GM18858 (cell line): ENCODE data around the gene CWC22.
"Not testable (repeated sequence)": the region's sequence is repeated elsewhere in the genome, so short reads cannot be mapped to it uniquely, and the experiment has no call there.

Source experiments
- ATAC-seq: cut with Tn5 transposase; IDR thresholded peaks from one replicate; pipeline ENCODE4 v1.9.1; 2021; ENCODE audit not compliant: unreplicated experiment

CWC22 gene

DNA sequence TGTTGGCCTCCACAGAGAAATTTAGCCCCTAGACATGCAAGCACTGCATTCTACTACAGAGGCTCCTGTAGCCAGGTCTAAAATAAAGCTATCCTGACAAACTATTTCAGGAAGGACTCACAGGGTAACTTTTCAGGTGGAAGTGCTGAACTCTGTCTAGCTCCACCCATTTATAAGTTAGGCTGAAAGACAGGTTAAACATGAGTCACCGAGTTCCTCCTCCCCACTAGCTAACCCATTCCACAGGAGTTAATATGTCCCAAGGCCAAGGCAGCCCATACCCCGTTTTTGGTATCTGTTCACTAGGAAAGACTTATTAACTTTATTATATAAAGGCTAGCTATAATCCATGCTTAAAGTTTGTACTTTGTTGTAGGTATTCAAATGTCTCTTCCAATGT lies 3.5 kb downstream of the CWC22 start:
- ATAC-seq: no peak

DNA sequence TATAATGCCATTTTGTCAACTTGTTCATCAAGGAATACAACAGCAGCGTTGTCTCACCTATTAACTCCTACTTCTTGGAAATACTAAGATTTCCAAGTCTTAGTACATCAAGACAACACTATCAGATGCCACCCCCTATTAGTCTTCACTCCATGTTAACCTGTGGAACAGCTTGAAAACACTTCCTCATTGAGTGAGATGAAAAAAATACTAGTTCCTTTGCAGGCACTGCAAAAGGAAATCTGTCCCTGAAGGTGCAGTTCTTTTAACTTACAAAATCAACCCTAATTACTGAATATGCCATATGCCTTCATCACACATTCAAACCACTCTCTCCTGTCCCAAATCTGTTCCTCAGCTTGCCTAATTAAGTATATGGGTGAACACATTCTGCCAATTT lies 4.0 kb downstream of the CWC22 start:
- no peak for ATAC-seq

GRCh38 chr2:180002198-180002770 lies 4.8 kb downstream of the CWC22 start:
- no peak for ATAC-seq

GRCh38 chr2:180001726-180002125 lies 5.4 kb downstream of the CWC22 start:
- ATAC-seq: no peak

GRCh38 chr2:180000434-180000833 lies 6.7 kb downstream of the CWC22 start:
- no peak for ATAC-seq

DNA sequence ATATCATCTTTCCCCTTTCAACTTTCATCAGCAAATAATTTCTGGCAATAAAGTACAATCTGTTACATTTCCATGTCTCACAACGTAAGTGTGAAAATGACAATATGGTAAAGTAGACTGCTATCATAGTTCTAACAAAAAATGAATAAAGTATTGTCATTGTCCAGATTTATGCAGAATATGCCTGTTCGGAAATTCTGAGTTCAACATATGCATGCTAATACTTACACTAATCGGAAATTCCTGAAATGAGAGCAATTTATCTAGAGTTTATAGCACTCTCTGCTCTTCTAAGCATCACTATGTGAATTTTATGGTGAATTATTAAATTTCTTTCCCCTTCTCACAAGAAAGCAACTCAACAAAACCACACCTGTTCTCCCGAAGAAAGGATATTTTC lies 8.1 kb downstream of the CWC22 start:
- no peak for ATAC-seq

GRCh38 chr2:179995741-179996515 lies 11.2 kb downstream of the CWC22 start:
- peak; percentile 41 for ATAC-seq

DNA sequence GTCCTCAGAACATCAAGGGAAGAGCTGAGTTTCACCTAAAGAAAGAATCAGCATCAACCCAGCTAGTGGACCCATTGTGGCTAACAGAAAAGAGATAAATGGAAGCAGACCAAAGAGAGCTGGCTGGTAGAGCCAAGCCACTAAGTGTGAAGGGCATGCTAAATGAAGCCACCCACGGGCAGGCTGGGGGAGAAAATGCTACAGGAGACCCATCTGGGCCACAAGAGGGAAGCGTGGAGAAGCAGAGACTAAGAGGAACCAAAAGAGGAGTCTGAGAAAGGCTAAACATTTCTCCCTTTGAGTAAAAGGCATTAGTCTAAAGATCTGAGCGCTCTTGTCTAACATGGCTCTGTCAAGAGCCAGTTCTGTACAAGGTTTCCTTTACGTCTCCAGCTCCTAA lies 15.8 kb downstream of the CWC22 start:
- peak; percentile 33 for ATAC-seq

- ATAC-seq: no peak
Measured at GRCh38 chr2:179990676-179991317, 16.3 kb downstream of the CWC22 start.

GRCh38 chr2:179987916-179988315 lies 19.2 kb downstream of the CWC22 start:
- no peak for ATAC-seq

DNA sequence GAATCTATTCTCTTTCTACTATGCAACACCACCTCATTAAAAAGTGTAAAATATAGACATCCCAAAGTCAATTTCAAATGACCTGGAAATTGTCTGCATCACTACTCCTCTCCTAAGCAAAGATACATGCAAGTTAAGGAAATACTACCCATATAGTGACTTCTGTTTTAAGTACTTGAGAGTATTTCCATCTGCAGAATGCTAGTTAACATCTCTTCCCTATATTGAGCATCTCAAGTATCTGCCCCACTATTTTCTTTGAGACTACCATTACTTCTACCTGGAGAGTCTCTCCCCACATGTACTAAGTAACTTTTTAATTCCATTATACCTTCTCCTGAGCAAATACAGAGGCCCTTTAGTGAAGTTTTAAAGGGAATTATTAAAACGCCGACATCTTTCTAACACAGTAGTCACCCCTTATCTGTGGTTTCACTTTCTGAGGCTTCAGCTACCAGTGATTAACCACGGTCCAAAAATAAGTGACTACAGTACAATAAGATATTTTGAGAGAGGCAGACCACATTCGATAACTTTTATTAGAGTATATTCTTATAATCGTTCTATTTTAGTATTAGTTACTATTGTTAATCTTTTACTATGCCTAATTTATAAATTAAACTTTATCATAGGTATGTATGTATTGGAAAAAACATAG lies 21.8 kb downstream of the CWC22 start:
- peak; percentile 88 for ATAC-seq

DNA sequence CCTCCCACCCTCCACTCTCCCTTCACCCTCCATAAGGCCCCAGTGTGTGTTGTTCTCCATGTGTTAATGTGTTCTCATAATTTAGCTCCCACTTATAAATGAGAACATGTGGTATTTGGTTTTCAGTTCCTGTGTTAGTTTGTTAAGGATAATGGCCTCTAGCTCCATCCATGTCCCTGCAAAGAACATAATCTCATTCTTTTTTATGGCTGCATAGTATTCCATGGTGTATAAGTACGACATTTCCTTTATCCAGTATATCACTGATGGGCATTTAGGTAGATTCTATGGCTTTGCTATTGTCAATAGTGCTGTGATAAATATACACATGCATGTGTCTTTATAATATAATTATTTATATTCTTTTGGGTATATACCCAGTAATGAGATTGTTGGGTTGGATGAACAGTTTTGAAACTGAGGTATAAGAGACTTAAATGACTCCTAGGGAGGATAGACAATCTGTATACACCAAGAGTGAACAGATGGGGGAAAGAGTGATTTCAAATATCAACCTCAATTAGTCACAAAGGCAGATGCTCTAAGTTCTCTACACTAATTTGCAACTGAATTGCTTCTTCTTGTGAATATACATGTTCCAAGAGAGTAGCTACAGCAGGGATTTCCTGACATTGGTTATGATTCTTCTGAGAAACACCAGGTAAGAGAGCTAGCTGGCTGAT lies 23.7 kb downstream of the CWC22 start:
- no peak for ATAC-seq

- ATAC-seq: no peak
Measured at GRCh38 chr2:179981085-179981484, 26.0 kb downstream of the CWC22 start.

- ATAC-seq: no peak
Measured at GRCh38 chr2:179974761-179975160, 32.3 kb downstream of the CWC22 start.

- ATAC-seq: no peak
Measured at GRCh38 chr2:179966778-179967394, 40.2 kb downstream of the CWC22 start.

DNA sequence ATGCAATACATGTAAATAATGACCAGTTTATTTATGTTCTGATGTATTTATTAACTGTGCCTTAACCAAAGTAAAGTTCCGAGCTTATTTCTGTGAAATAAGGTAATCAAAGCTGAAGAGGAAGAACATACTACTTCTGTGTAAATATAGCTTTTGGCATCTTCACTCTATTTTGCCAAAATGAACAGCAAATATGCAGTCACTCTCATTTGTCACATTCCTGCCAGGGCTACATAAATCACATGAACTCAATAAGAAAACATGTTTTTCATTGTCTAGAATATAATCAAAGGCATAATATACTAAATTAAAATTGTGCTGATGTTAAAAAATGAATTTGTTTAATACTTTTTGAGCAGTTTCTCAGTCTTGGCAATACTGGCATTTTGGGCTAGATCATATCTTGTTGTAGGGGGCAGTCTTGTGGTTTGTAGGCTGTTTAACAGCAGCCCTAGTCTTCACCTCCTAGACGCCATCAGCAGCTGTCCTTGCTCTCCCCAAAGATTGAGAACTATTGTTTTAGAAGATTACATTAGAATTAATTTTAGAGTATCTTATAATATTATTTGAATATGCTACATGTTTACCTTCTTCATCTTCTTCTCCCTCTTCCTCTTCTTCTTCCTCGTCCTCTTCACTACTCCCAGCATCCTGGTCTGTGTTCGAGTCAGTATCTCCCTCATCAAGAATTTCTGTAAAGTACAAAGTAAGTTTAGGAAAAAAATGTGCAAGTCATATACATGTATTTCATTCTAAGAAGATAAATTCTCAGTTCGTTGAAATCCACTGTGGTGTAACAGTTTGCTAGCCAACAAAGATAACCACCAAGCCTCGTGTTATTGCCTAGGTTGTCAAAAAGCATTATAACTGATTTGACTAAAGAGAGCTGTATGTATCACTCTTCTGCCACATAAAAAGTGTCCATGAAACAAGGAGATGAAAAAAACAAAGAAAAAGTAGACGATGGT lies 41.5 kb downstream of the CWC22 start:
- ATAC-seq: no peak

DNA sequence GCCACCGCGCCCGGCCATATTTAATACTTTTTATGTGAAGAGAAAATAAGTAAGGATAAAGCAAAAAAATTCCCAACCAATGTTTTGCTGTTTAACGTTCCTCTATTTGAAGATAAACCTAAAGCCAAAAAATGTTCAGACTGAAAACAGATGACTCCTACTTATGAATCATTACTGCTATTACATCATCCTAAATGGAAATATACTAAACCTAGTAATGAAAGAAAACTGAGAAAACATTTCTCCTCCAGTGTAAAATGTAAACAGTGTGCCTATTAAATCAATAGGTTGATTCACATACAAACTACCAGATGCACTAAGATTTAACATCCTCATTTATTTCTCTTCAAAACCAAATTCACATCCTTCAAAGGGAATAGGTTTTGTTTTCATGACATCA lies 43.5 kb downstream of the CWC22 start:
- ATAC-seq: no peak

DNA sequence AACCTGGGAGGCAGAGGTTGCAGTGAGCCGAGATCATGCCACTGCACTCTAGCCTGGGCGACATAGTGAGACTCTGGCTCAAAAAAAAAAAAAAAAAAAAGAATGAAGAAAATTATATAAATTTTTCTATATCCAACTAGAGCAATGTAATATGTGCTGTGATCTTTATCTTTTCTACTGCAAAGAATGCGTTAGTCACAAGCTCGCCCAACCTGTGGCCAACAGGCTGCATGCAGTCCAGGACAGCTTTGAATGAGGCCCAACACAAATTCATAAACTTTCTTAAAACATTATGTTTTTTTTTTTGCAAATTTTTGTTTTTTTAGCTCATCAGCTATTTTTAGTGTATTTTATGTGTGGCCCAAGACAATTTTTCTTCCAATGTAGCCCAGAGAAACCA lies 48.8 kb downstream of the CWC22 start:
- not testable (repeated sequence) for ATAC-seq

DNA sequence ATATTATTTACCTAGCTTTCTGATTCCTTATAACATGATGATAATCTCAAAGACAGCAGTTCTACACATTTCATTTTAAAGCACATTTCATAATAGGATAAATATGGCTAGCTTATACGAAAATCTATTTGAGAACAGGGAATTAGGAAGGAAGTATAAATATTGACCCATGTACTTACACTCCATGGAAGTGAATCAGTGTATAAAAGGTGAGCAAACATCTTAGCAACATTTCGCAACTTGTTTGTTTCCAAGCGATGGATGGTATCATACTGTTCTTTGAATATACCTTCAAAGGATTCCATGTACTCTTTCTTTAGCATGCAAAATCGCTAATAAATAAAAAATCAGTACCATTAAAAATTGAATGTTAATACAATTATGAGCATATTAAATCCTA lies 53.1 kb downstream of the CWC22 start:
- no peak for ATAC-seq

- no peak for ATAC-seq
Measured at GRCh38 chr2:179953359-179953758, 53.7 kb downstream of the CWC22 start.
